GM19463 (cell line): Measurements from ENCODE around the gene CDK5R1.
"Not testable (repeated sequence)": the region's sequence is repeated elsewhere in the genome, so short reads cannot be mapped to it uniquely, and the experiment has no call there.

ENCODE experiments used
- ATAC-seq: cut with Tn5 transposase; IDR thresholded peaks from one replicate; pipeline ENCODE4 v1.9.1; 2021; ENCODE audit warnings: mild to moderate bottlenecking, moderate library complexity; ENCODE audit not compliant: unreplicated experiment

Gene CDK5R1

GRCh38 chr17:32486701-32487472, at the start of gene CDK5R1:
TSS of gene CDK5R1 (plus strand) at chr17:32486993. CDS start at chr17:32487621, 628 bp downstream.
- ATAC-seq, result peak; percentile 49

DNA sequence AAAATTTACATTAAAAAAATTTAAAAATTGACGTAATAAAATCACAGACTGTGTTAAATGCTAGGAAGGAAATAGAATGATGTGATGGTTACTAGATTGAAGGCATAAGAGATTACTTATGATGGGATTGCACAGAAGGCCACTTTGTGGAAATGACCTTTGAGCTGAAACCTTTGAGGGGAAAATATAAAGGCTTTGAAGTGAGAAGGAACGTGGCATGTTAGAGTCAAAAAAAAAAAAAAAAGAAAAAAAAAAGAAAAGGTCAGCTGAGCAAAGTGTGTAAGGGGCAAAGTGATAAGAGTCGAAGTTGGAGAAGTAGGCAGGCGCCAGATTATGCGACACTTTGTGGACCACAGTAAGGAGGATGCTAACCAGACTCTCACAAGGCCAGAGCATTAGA, 46.1 kb upstream of the CDK5R1 start:
- ATAC-seq, result no peak

GRCh38 chr17:32441886-32442285, 44.9 kb upstream of the CDK5R1 start:
- no peak for ATAC-seq

- no peak for ATAC-seq
These were observed 42.9 kb upstream of the CDK5R1 start for GRCh38 chr17:32443827-32444300.

- ATAC-seq, result peak; percentile 94
These were observed 42.3 kb upstream of the CDK5R1 start, which contains the start of gene PSMD11 for GRCh38 chr17:32444301-32445073. TSS of gene PSMD11 (plus strand) at chr17:32444510. CDS start at chr17:32444524, 14 bp downstream.

GRCh38 chr17:32445074-32445415, 41.7 kb upstream of the CDK5R1 start:
- ATAC-seq, result no peak

GRCh38 chr17:32445497-32445896, 41.3 kb upstream of the CDK5R1 start:
- ATAC-seq, result no peak

DNA sequence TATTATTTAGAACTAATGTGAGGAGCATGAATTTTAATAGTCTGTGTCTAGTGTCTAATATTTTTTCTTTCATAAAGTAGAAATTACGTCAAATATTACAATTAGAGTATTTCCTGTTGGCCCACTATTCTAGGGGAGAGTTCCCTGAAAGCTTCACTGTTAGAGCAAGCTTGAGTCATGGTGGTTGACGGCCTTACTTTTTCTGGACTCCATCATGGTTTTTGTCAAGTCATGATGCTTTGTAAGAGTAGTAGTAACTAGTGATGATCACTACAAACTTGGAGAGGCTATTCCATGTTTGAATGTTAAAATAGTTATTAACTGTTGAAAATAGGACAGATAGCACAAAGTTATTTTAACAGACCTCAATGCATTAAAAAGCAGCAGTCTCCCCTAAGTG, 40.8 kb upstream of the CDK5R1 start:
- ATAC-seq, result no peak

- ATAC-seq, result no peak
These were observed 39.8 kb upstream of the CDK5R1 start for GRCh38 chr17:32446949-32447348.

DNA sequence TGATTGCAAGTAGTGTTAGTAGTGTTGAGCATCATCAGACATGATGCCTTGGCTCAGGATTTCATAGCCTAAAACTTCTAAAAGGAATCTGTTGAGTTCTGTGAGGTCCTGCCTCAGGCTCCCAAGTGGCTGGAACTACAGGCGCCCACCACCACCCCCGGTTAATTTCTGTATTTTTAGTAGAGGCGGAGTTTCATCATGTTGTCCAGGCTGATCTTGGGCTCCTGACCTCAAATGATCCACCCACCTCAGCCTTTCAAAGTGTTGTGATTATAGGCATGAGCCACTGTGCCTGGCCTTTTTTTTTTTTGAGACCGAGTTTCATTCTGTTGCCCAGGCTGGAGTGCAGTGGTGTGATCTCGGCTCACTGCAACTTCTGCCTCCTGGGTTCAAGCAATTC, 36.8 kb upstream of the CDK5R1 start:
- no peak for ATAC-seq

- ATAC-seq, result not testable (repeated sequence)
These were observed 36.4 kb upstream of the CDK5R1 start for GRCh38 chr17:32450379-32450778.

DNA sequence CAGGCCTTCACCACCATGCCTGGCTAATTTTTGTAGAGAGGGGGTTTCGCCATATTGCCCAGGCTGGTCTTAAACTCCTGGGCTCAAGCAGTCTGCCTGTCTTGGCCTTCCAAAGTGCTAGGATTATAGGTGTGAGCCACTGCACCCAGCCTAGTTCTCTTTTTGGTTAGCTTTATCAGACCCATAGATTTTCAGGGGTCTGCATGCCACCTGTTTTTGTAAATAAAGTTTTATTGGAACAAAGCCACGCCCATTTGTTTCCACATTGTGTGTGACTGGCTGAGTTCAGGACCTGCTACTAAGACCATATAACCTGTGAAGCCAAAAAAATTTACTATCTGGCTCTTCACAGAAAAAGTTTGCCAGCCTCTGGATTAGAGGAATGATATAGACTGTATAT, 34.9 kb upstream of the CDK5R1 start:
- ATAC-seq, result no peak

DNA sequence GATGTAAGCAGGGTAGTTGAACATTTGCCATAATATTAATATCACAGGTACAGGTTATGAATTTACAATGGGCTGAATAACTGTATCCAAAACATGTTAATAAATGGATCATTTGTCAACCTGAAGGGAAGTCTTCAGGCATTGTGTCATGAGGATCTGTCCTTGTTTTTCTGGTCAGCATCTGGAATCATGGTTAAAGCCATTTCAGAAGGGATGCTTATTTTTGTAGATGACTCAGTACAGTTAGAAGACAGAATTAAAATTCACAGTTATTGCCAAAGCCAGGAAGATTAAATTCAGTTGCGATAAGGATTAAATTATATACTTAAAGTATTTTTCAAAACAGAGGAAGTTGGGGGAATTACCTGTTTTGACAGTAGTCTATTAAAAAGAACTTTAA, 34.5 kb upstream of the CDK5R1 start:
- ATAC-seq, result no peak

GRCh38 chr17:32453370-32453769, 33.4 kb upstream of the CDK5R1 start:
- ATAC-seq, result no peak

DNA sequence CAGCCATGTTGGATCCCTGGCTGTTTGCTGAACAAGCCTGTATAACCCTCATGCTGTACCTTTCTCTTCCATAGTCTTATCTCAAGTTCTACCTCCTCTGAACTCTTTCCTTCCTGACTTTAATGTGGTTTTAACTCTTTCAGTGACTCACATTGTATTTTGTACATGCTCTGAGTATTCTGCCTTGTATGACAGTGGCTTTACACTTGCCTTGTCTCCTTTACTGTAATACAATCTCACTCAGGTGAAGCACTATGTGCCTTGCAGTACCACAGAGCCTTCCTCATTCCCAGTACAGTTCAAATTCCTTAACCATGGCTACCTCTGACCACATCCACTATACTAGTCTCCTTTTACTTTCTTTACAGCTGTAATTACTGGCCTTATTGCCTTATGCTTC, 28.4 kb upstream of the CDK5R1 start:
- no peak for ATAC-seq

GRCh38 chr17:32460054-32460453, 26.7 kb upstream of the CDK5R1 start:
- ATAC-seq, result no peak

DNA sequence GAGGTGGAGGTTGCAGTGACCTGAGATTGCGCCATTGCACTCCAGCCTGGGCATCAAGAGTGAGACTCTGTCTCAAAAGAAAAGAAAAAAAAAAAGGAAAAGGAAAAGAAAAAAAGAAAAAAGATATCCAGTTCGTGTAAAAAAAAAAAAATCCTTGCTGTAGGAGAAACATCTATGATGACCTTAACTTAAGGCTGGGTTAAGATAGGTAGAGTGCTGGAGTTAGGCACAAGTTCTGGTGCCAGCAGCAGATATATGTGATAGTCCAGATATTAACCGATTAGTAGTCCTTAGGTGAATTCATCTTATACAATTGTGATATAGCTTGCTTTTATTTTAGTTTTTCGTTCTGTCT, 25.3 kb upstream of the CDK5R1 start:
- ATAC-seq, result no peak

- ATAC-seq, result no peak
These were observed 24.8 kb upstream of the CDK5R1 start for GRCh38 chr17:32461853-32462617.

- ATAC-seq, result no peak
These were observed 23.5 kb upstream of the CDK5R1 start for GRCh38 chr17:32463304-32463703.

DNA sequence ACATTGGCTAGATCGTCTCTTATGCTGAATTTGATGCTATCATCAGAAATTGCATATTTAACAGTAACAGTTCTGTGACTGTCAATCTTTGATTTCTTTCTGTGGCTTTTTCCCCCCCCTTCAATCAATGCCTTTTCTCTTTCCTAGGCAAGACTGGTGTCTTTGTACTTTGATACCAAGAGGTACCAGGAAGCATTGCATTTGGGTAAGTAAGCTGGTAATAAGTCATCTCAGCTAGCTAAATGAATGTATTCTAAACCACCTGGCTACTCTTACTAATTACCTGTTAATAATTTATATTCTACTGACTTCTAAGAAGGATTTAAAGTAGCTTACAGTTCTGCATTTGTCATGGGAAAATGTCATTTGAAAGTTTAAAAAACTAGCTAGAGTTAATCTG, 22.4 kb upstream of the CDK5R1 start:
- no peak for ATAC-seq

DNA sequence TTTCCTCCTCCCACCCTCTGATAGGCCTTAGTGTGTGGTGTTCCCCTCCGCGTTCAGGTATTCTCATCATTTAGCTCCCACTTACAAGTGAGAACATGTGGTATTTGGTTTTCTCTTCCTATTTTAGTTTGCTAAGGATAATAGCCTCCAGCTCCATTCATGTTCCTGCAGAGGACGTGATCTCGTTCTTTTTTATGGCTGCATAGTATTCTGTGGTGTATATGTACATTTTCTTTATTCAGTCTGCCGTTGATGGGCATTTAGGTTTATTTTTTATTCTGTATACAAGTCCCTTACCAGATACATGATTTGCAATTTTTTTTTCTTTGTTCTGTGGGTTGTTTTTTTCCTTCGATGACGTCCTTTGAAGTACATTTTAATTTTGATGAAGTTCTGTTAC, 18.8 kb upstream of the CDK5R1 start:
- ATAC-seq, result no peak
